Activated CD4-positive, CD25-positive, alpha-beta regulatory T cell treated with anti-CD3 and anti-CD28 coated beads, Interleukin-2, amount 50 U/mL, for 72 hours (primary cell): ENCODE measurements around the gene PLA2G4A.

Experiments used
- DNase-seq: peaks from one replicate; pipeline ENCODE4 v3.0.0; 2021

PLA2G4A gene

DNA sequence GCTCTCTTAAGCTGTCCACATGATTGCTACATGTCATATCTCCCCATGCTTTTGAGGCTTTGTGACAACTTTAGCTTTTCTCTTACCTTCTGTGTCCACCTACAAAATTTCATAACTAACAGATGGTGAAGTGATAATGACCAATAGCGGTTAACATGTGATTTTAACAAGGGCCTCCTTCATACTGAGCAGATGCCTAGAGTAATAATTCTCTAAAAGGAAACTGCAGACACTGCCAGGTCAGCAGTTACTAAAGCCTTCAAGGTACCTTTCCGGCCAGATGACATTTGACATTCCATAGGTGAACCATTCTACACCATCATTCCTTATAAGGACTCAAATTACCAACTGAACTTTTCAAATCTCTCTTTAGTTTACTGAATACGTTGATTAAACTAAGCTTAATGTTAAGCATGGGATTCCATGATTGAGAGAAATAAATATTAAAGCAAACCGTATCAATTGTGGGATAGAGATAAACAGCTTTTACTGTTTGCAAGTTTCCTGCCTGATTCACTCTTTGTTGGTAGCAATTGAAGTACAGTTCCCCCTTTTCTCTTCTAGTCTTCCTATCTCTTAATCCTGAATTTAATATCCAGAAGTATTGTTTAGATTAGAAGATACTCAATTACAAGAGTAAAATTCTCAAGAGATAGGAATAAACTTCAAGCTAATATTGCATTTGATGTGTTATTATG, 205.1 kb downstream of the PLA2G4A start:
- no peak for DNase-seq

DNA sequence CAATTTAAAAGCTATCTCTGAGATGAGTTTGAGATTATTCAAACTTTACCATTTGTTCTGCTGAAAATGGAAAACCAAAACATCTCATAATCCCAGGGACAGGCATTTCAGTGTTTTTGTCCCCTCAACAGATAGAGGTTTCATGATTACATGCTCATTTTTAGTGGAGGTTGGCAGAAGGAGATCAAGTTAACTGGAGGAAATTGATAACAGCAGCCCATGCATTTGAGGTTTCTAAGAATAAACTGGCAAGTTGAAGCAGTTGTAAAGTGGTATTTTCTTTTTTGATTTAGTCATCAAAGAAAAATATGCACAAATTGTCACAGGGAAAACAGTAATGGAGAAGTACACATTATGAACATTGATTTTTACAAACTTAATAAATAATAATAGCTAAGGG, 205.8 kb downstream of the PLA2G4A start:
- DNase-seq = no peak

DNA sequence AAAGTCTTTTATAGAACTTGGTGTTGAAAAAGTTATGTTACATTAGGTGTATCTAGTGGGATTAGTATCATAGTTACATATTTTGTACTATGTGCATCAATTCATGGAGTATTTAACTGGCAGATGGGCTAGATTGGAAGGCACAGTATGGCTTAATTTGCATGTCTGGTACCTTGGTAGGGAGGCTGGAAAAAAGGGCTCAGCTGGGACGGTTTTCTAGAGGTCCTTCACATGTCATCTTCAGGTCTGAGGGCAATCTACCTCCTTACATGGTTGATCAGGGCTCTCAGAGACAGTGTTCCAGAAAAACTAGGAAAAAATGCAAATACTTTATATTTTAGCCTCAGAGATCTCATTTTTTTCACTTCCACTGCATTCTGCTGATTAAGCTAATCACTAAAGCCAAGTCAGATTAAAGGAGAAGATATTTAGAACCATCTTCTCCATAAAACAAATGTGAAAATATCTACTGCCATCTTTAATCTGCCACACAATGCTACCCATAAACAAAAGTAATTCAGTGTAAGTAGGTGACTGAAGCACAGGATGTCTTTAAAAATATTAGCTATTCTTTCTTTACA, 209.3 kb downstream of the PLA2G4A start:
- DNase-seq = no peak
